Neural progenitor cell (in vitro differentiated cells): ENCODE data around the gene NPR3. TPM values are rescaled to one million over a fixed set of nuclear protein-coding genes. Genes with fewer than 3 reads are reported as not detected.

Source experiments
- DNase-seq: peaks from one replicate; pipeline ENCODE4 v3.0.0-alpha.2; 2016; ENCODE audit warnings: low spot score
- H2AFZ ChIP-seq: fragments of 200-600 bp; sonication (generic); replicated peaks from 2 replicates; pipeline ENCODE4 v1.6.1; 2016; ENCODE audit warnings: antibody characterized with exemption
- H3F3A ChIP-seq: fragments of 200-600 bp; sonication (generic); 2 replicates; pipeline ENCODE4 v1.6.1; 2016; ENCODE audit warnings: antibody characterized with exemption, low read depth
- H3K27ac ChIP-seq: fragments of 200-600 bp; sonication (generic); 2 replicates; pipeline ENCODE4 v1.5.1; 2016; ENCODE audit warnings: mild to moderate bottlenecking
- H3K27me3 ChIP-seq: fragments of 200-600 bp; sonication (generic); 2 replicates; pipeline ENCODE4 v1.6.1; 2016; ENCODE audit warnings: mild to moderate bottlenecking, moderate library complexity
- H3K36me3 ChIP-seq: fragments of 200-600 bp; sonication (generic); 2 replicates; pipeline ENCODE4 v1.5.1; 2016
- H3K4me1 ChIP-seq: fragments of 200-600 bp; sonication (generic); 2 replicates; pipeline ENCODE4 v1.6.1; 2016; ENCODE audit warnings: mixed run types
- H3K4me2 ChIP-seq: fragments of 200-600 bp; sonication (generic); 2 replicates; pipeline ENCODE4 v1.6.1; 2016
- H3K4me3 ChIP-seq: fragments of 200-600 bp; sonication (generic); 2 replicates; pipeline ENCODE4 v1.5.1; 2016
- H3K79me2 ChIP-seq: fragments of 200-600 bp; sonication (generic); 2 replicates; pipeline ENCODE4 v1.6.1; 2016; ENCODE audit warnings: low read depth
- H3K9ac ChIP-seq: fragments of 200-600 bp; sonication (generic); 2 replicates; pipeline ENCODE4 v1.6.1; 2016
- H3K9me3 ChIP-seq: fragments of 200-600 bp; sonication (generic); 2 replicates; pipeline ENCODE4 v1.5.1; 2016; ENCODE audit warnings: low read depth
- H4K20me1 ChIP-seq: fragments of 200-600 bp; sonication (generic); 2 replicates; pipeline ENCODE4 v1.6.1; 2016; ENCODE audit warnings: low read depth
- H3K27ac Mint-ChIP-seq: 3 replicates; pipeline ENCODE4 v1.8.0; 2021; ENCODE audit warnings: mixed read lengths
- H3K27me3 Mint-ChIP-seq: 2 replicates; pipeline ENCODE4 v1.8.0; 2022; ENCODE audit warnings: low read depth, mild to moderate bottlenecking, inconsistent platforms, moderate library complexity, mixed read lengths; ENCODE audit not compliant: insufficient read depth
- H3K36me3 Mint-ChIP-seq: 3 replicates; pipeline ENCODE4 v1.8.0; 2021; ENCODE audit warnings: mixed read lengths
- H3K4me1 Mint-ChIP-seq: 3 replicates; pipeline ENCODE4 v1.8.0; 2021; ENCODE audit warnings: mixed read lengths
- H3K4me3 Mint-ChIP-seq: 3 replicates; pipeline ENCODE4 v1.8.0; 2021; ENCODE audit warnings: mild to moderate bottlenecking, moderate library complexity, mixed read lengths
- H3K9me3 Mint-ChIP-seq: 3 replicates; pipeline ENCODE4 v1.8.0; 2020; ENCODE audit warnings: mixed read lengths
- EZH2 ChIP-seq: fragments of 200-600 bp; sonication (generic); IDR thresholded peaks from 2 replicates; pipeline ENCODE4 v1.6.1; 2017; ENCODE audit warnings: antibody characterized with exemption, mild to moderate bottlenecking, moderate library complexity
- EZH2phosphoT487 ChIP-seq: fragments of 200-600 bp; sonication (generic); IDR thresholded peaks from 2 replicates; pipeline ENCODE4 v1.6.1; 2017; ENCODE audit warnings: antibody characterized with exemption
- total RNA-seq: library from RNA; depleted of rRNA; stranded (reverse); fragments of >200 nt; gene quantifications from 2 replicates; pipeline ENCODE4 v1.2.3, GENCODE V29; 2015; ENCODE audit warnings: low replicate concordance
- TF ChIP-seq, protein P1 (sequence below): fragments of 200-600 bp; sonication (generic); IDR thresholded peaks from 2 replicates; pipeline ENCODE4 v1.5.1; 2017; ENCODE audit warnings: antibody characterized with exemption, mild to moderate bottlenecking

NPR3 gene
- total RNA-seq, 1 donor from 2014 or later, result not detected

GRCh38 chr5:32777733-32778132, 66.6 kb downstream of the NPR3 start:
- no peaks in the 10 kb centered on the region for H3K27me3 ChIP-seq
- H4K20me1 ChIP-seq, result no peaks in the 10 kb centered on the region
- no peaks in the 10 kb centered on the region for H3K79me2 ChIP-seq
- no peak overlapping the region for H3K27ac ChIP-seq
- Mint-ChIP-seq H3K36me3 (no peaks in the 10 kb centered on the region), H3K27me3 (peaks cover 2% of the 10 kb centered on the region), H3K4me3 (no peak overlapping the region), H3K9me3 (peaks cover 2% of the 10 kb centered on the region), H3K27ac (no peak overlapping the region), H3K4me1 (no peaks in the 10 kb centered on the region)
- no peak overlapping the region for H3K4me3 ChIP-seq
- H2AFZ ChIP-seq, result no peak overlapping the region
- TF ChIP-seq, protein P1, sequence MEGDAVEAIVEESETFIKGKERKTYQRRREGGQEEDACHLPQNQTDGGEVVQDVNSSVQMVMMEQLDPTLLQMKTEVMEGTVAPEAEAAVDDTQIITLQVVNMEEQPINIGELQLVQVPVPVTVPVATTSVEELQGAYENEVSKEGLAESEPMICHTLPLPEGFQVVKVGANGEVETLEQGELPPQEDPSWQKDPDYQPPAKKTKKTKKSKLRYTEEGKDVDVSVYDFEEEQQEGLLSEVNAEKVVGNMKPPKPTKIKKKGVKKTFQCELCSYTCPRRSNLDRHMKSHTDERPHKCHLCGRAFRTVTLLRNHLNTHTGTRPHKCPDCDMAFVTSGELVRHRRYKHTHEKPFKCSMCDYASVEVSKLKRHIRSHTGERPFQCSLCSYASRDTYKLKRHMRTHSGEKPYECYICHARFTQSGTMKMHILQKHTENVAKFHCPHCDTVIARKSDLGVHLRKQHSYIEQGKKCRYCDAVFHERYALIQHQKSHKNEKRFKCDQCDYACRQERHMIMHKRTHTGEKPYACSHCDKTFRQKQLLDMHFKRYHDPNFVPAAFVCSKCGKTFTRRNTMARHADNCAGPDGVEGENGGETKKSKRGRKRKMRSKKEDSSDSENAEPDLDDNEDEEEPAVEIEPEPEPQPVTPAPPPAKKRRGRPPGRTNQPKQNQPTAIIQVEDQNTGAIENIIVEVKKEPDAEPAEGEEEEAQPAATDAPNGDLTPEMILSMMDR, result no peak
- no peak for TF ChIP-seq EZH2
- no peak for TF ChIP-seq EZH2phosphoT487
- DNase-seq, result no peak
- no peaks in the 10 kb centered on the region for H3K4me1 ChIP-seq
- no peaks in the 10 kb centered on the region for H3K9me3 ChIP-seq
- H3F3A ChIP-seq, result no peaks in the 10 kb centered on the region
- H3K9ac ChIP-seq, result no peak overlapping the region
- H3K4me2 ChIP-seq, result no peak overlapping the region
- H3K36me3 ChIP-seq, result no peaks in the 10 kb centered on the region

GRCh38 chr5:32778403-32778802, 67.3 kb downstream of the NPR3 start:
- TF ChIP-seq EZH2 (no peak), EZH2phosphoT487 (no peak)
- TF ChIP-seq, protein P1, result no peak
- Histone ChIP-seq H3K79me2 (no peaks in the 10 kb centered on the region), H3F3A (no peaks in the 10 kb centered on the region), H2AFZ (no peak overlapping the region), H3K36me3 (no peaks in the 10 kb centered on the region), H4K20me1 (no peaks in the 10 kb centered on the region), H3K27me3 (no peaks in the 10 kb centered on the region), H3K27ac (no peak overlapping the region), H3K9ac (no peak overlapping the region), H3K9me3 (no peaks in the 10 kb centered on the region), H3K4me1 (no peaks in the 10 kb centered on the region), H3K4me3 (no peak overlapping the region), H3K4me2 (no peak overlapping the region)
- Mint-ChIP-seq H3K9me3 (peaks cover 2% of the 10 kb centered on the region), H3K4me3 (no peak overlapping the region), H3K27me3 (peaks cover 2% of the 10 kb centered on the region), H3K4me1 (no peaks in the 10 kb centered on the region), H3K27ac (no peak overlapping the region), H3K36me3 (no peaks in the 10 kb centered on the region)
- no peak for DNase-seq

DNA sequence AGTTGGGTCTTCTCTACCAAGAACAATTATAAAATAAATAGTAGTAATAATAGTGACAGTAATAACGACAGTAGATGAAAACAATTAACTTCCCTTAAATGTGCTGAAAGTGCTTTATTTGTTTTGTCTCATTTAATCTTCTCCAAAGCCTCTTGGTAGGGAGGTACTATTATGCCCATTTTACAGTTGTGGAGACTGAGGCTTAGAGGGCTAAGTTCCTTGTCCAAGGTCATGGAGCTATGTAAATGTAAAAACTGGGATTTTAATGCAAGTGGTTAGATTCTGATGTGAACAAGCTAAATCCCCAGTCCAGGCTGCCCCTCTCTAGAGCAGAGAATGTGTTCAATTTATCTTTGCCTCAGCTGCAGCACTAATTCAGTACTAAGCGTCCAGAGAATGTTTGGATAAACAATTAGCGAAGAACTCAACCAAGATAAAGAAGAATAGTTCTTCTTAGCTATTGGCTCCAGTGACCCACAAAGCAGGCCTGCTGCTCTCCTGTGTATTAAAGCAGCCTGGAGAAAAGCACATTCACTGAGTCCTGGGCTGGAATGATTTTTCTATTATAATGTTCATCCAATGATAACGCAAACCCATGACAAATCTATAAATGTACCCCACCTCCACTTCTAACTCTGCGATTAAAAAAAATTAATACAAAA, 68.8 kb downstream of the NPR3 start:
- Histone ChIP-seq H3K4me1 (no peaks in the 10 kb centered on the region), H3F3A (no peaks in the 10 kb centered on the region), H3K27ac (no peak overlapping the region), H3K4me3 (no peak overlapping the region), H3K9ac (no peak overlapping the region), H3K4me2 (no peak overlapping the region), H4K20me1 (no peaks in the 10 kb centered on the region), H3K79me2 (no peaks in the 10 kb centered on the region), H3K27me3 (no peaks in the 10 kb centered on the region), H3K36me3 (no peaks in the 10 kb centered on the region), H2AFZ (no peak overlapping the region), H3K9me3 (no peaks in the 10 kb centered on the region)
- Mint-ChIP-seq H3K36me3 (no peaks in the 10 kb centered on the region), H3K27me3 (peaks cover 2% of the 10 kb centered on the region), H3K27ac (no peak overlapping the region), H3K4me3 (no peak overlapping the region), H3K9me3 (no peaks in the 10 kb centered on the region), H3K4me1 (no peaks in the 10 kb centered on the region)
- DNase-seq, result peak; percentile 39
- TF ChIP-seq EZH2, result no peak
- no peak for TF ChIP-seq EZH2phosphoT487
- TF ChIP-seq, protein P1, result no peak
